ENCODE data around the gene PLPP3.

GRCh38 chr1:56542651-56543050 is 36.7 kb downstream of the PLPP3 start:
- TF ChIP-seq TAF1 (IDR thresholded peaks at IDR 0.05; ENCODE audit: borderline replicate concordance, low read depth, low read length), result no peak
- no peak for TF ChIP-seq POLR2A (IDR thresholded peaks at IDR 0.05; ENCODE audit: low read depth, low read length)

All from GM12892 (cell line).